Measurements from ENCODE around the gene PAGE3. TPM values are rescaled to one million over a fixed set of nuclear protein-coding genes. Genes with fewer than 3 reads are reported as not detected.

The PAGE3 gene
- polyA plus RNA-seq, 1 experiment, result not detected

DNA sequence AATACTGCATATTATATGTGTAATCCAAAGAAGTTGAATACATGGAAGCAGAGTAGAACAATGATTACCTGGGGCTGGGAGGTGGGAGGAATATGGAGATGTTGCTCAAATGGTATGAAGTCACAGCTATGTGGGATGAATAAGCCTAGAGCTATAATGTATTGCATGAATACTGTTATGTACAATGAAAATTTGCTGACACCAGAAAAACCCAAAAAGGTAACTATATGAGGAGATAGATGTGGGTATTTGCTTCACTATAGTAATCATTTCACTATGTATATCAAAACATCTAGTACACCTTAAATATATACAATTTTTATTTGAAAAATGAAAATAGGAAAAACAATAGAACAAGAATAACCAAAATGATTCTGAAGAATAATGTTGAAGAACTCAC lies 11.2 kb downstream of the PAGE3 start:
- no peaks in the 10 kb centered on the region for H3K36me3 ChIP-seq (ENCODE audit: control insufficient read depth, insufficient read depth, low read length)
- POLR2A ChIA-PET, result no interaction called here
- CTCF ChIA-PET, result no interaction called here
- H3K27me3 ChIP-seq (ENCODE audit: control insufficient read depth, insufficient read depth, low read length), result no peaks in the 10 kb centered on the region
- H3K4me3 ChIP-seq (ENCODE audit: low read depth, low read length), result no peak overlapping the region
- no peak for DNase-seq (ENCODE audit: low read depth)
- TF ChIP-seq CTCF (IDR thresholded peaks at IDR 0.05; ENCODE audit: insufficient read depth, low read depth, low read length), result no peak

- POLR2A ChIA-PET, result no interaction called here
- CTCF ChIA-PET, result no interaction called here
- Histone ChIP-seq H3K4me3 (ENCODE audit: low read depth, low read length) (no peak overlapping the region), H3K36me3 (ENCODE audit: control insufficient read depth, insufficient read depth, low read length) (no peaks in the 10 kb centered on the region), H3K27me3 (ENCODE audit: control insufficient read depth, insufficient read depth, low read length) (no peaks in the 10 kb centered on the region)
- no peak for DNase-seq (ENCODE audit: low read depth)
- TF ChIP-seq CTCF (IDR thresholded peaks at IDR 0.05; ENCODE audit: insufficient read depth, low read depth, low read length), result no peak
Observed at GRCh38 chrX:55240788-55241340, 23.9 kb downstream of the PAGE3 start.

DNA sequence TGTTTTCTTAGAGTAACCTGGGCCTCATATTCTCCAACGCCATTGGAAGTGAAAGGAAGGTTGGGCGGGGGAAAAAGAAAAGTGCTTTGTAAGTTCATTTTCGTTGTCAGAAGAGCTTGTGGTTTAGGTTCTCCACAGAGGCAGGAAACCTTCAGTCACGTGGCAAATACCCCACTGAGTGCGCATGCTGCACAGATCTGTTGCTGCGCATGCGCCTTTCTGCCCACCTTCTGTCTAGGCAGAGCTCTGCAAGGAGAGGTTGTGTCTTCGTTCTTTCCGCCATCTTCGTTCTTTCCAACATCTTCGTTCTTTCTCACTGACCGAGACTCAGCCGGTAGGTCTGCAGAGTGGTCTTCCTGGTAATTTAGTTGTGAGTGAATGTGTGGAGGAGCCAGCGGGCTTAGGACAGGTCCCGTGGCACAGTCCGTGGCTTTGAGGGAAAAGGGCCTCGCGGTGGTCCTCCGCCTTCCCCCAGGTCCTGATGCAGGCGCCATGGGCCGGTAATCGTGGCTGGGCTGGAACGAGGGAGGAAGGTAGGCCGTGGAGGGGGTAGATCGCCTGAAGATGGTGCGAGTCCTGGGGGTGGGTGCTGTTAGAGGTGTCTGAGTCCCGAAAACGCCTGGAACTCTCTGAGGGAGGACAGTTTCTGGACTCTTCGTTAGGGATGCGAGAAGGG lies 44.5 kb downstream of the PAGE3 start, which contains the start of gene PAGE5:
TSS of gene PAGE5 (plus strand) at position 228 of the 676 bp plus-strand sequence. CDS start 1,037 bp downstream, outside the sequence.
- no peak for TF ChIP-seq CTCF (IDR thresholded peaks at IDR 0.05; ENCODE audit: insufficient read depth, low read depth, low read length)
- DNase-seq (ENCODE audit: low read depth), result no peak
- CTCF ChIA-PET, result no interaction called here
- no peaks in the 10 kb centered on the region for H3K27me3 ChIP-seq (ENCODE audit: control insufficient read depth, insufficient read depth, low read length)
- H3K36me3 ChIP-seq (ENCODE audit: control insufficient read depth, insufficient read depth, low read length), result no peaks in the 10 kb centered on the region
- POLR2A ChIA-PET, result no interaction called here
- H3K4me3 ChIP-seq (ENCODE audit: low read depth, low read length), result no peak within 1 kb of the TSS

DNA sequence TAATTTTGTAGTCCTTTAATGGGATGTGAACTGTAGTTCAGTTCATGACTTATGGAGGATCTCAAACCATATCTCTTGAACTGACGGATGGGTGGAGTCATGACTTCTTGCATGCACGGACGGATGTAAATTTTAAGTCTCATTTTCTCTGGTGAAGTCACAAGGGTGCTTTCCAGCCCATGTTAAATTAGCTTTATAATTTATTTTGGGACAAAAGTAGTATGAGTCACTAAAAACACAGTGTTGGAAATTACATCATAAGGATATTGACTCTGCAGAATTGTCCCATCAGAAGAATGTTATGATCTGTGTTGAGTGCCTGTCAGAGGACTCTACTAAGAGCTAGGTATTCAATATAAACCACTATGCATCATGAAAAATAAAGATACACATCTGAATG lies 51.3 kb downstream of the PAGE3 start:
- POLR2A ChIA-PET, result no interaction called here
- CTCF ChIA-PET, result interaction anchor here (0.5 kb wide), 1 partner anchor 128 kb away, joined by 4 read pairs; no protein-coding TSS in a partner anchor
- Histone ChIP-seq H3K4me3 (ENCODE audit: low read depth, low read length) (no peak overlapping the region), H3K27me3 (ENCODE audit: control insufficient read depth, insufficient read depth, low read length) (no peaks in the 10 kb centered on the region), H3K36me3 (ENCODE audit: control insufficient read depth, insufficient read depth, low read length) (no peaks in the 10 kb centered on the region)
- TF ChIP-seq CTCF (IDR thresholded peaks at IDR 0.05; ENCODE audit: insufficient read depth, low read depth, low read length), result no peak
- DNase-seq (ENCODE audit: low read depth), result no peak

DNA sequence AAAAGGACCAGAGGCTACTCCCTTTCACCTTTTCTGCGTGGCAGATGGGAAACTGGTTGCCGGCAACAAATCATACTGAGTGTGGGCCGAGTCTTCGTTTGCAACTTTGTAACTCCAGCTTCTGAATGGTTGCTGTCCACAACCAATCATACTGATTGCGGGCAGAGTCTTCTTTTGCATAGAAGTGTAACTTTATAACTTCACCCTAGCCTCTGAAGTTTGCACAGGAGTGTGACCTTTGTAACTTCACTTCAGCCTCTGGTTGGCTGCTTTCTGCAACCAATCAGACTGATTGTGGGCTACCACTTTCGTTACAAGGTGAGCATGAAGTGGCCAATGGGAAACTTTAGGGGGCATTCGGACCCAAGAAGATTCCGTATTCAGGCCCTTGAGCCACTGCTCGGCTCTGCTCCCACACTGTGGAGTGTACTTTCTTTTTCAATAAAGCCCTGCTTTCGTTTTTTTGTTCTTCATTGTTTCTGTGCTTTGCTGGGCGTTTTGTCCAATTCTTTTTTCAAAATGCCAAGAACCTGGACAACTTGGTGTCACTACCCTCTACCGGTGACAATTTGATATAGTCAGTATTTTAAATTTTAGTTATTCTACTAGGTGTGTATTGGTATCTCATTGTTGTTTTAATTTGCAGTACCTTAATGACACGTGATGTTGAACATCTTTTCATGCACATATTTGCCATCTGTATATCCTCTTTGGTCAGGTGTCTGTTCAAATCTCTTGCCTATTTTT lies 53.6 kb downstream of the PAGE3 start:
- POLR2A ChIA-PET, result no interaction called here
- no peak overlapping the region for H3K4me3 ChIP-seq (ENCODE audit: low read depth, low read length)

More for the DNA sequence above, 53.6 kb downstream of the PAGE3 start:
- no peak for DNase-seq (ENCODE audit: low read depth)
- Histone ChIP-seq H3K36me3 (ENCODE audit: control insufficient read depth, insufficient read depth, low read length) (no peaks in the 10 kb centered on the region), H3K27me3 (ENCODE audit: control insufficient read depth, insufficient read depth, low read length) (no peaks in the 10 kb centered on the region)
- no peak for TF ChIP-seq CTCF (IDR thresholded peaks at IDR 0.05; ENCODE audit: insufficient read depth, low read depth, low read length)
- CTCF ChIA-PET, result no interaction called here
